D721Med (cell line): ENCODE measurements around the gene KCNK3.

Experiments
- DNase-seq: peaks from one replicate; pipeline ENCODE4 v3.0.0; 2011; ENCODE audit warnings: low spot score; ENCODE audit not compliant: insufficient read length
- FAIRE-seq: peaks from 2 replicates; lab custom pipeline; 2011; peaks lifted over from hg19 to GRCh38; lab: Jason Lieb, UNC
- CTCF ChIP-seq: IDR thresholded peaks from 2 replicates; pipeline ENCODE4 v1.5.1; 2012; ENCODE audit warnings: mild to moderate bottlenecking, control low read depth; ENCODE audit not compliant: insufficient read depth; ENCODE audit errors: missing control alignments

Gene KCNK3

GRCh38 chr2:26687801-26688200 is 4.7 kb upstream of the KCNK3 start:
- TF ChIP-seq CTCF = no peak
- DNase-seq = no peak
- FAIRE-seq = no peak

- FAIRE-seq = no peak
- TF ChIP-seq CTCF = no peak
- no peak for DNase-seq
Measured at GRCh38 chr2:26691161-26691560, 1.4 kb upstream of the KCNK3 start.

GRCh38 chr2:26691881-26692278 is 642 bp upstream of the KCNK3 start:
- FAIRE-seq (no peak), DNase-seq (no peak)
- TF ChIP-seq CTCF = no peak

- DNase-seq (peak; percentile 53), FAIRE-seq (no peak)
- TF ChIP-seq CTCF = no peak
Measured at GRCh38 chr2:26692897-26693849, 651 bp downstream of the KCNK3 start.

GRCh38 chr2:26694001-26694400 is 1.5 kb downstream of the KCNK3 start:
- TF ChIP-seq CTCF = no peak

GRCh38 chr2:26696351-26696816 is 3.9 kb downstream of the KCNK3 start:
- DNase-seq (no peak), FAIRE-seq (no peak)
- TF ChIP-seq CTCF = no peak

More at GRCh38 chr2:26694001-26694400, 1.5 kb downstream of the KCNK3 start:
- FAIRE-seq (no peak), DNase-seq (no peak)

GRCh38 chr2:26697425-26697824 is 4.9 kb downstream of the KCNK3 start:
- no peak for TF ChIP-seq CTCF
- DNase-seq (no peak), FAIRE-seq (no peak)
